SK-N-SH (cell line): ENCODE results near the gene ZNF185. TPM values are rescaled to one million over a fixed set of nuclear protein-coding genes. Genes with fewer than 3 reads are reported as not detected.

Experiments used
- CHD2 ChIP-seq: fragments of 150-350 bp; IDR thresholded peaks from 2 replicates; pipeline ENCODE4 v1.6.1; 2018; ENCODE audit warnings: low read length; ENCODE audit not compliant: partially characterized antibody
- ELF1 ChIP-seq: IDR thresholded peaks from 2 replicates; pipeline ENCODE4 v1.4.0; 2012
- EP300 ChIP-seq, 2 experiments: IDR thresholded peaks; 2 replicates each; pipeline versions ENCODE4 v1.4.0 to v1.6.1; 2012; ENCODE audit warnings: borderline replicate concordance in 1 of 2, low read depth in 1 of 2, low read length in 1 of 2
- FOXJ3 ChIP-seq: sonication (generic); formaldehyde crosslinking; IDR thresholded peaks from 2 replicates; pipeline ENCODE4 v1.5.1; 2020; ENCODE audit warnings: mild to moderate bottlenecking, missing genetic modification reagents
- FOXM1 ChIP-seq: IDR thresholded peaks from 2 replicates; pipeline ENCODE4 v1.4.0; 2012; ENCODE audit warnings: low read depth, mild to moderate bottlenecking
- GATA2 ChIP-seq: sonication (generic); formaldehyde crosslinking; IDR thresholded peaks from 2 replicates; pipeline ENCODE4 v1.5.0; 2020; ENCODE audit warnings: mild to moderate bottlenecking, missing genetic modification reagents
- IRF3 ChIP-seq: fragments of 150-350 bp; IDR thresholded peaks from 2 replicates; pipeline ENCODE4 v1.6.1; 2016; ENCODE audit warnings: mild to moderate bottlenecking, low read depth, low read length
- MAX ChIP-seq: IDR thresholded peaks from 2 replicates; pipeline ENCODE4 v1.4.0; 2012; ENCODE audit warnings: low read depth
- NRF1 ChIP-seq: IDR thresholded peaks from 2 replicates; pipeline ENCODE4 v1.6.1; 2012; ENCODE audit warnings: low read depth, mild to moderate bottlenecking, low read length
- RCOR1 ChIP-seq: fragments of 150-350 bp; IDR thresholded peaks from 2 replicates; pipeline ENCODE4 v1.6.1; 2017; ENCODE audit warnings: antibody characterized with exemption, low read length
- REST ChIP-seq: IDR thresholded peaks from 2 replicates; pipeline ENCODE4 v1.6.1; 2012; ENCODE audit warnings: mild to moderate bottlenecking, low read depth, low read length, moderate library complexity
- RFX5 ChIP-seq: IDR thresholded peaks from 2 replicates; pipeline ENCODE4 v1.6.1; 2012; ENCODE audit warnings: mild to moderate bottlenecking, improper control_type of control experiment, low read length
- RXRA ChIP-seq: IDR thresholded peaks from 2 replicates; pipeline ENCODE4 v1.4.0; 2012; ENCODE audit warnings: low read depth, mild to moderate bottlenecking, borderline replicate concordance
- SMC3 ChIP-seq: IDR thresholded peaks from 2 replicates; pipeline ENCODE4 v1.6.1; 2012; ENCODE audit warnings: low read depth, low read length, improper control_type of control experiment
- TAF1 ChIP-seq: IDR thresholded peaks from 2 replicates; pipeline ENCODE4 v1.6.1; 2012; ENCODE audit warnings: low read depth, mild to moderate bottlenecking, low read length, moderate library complexity, borderline replicate concordance
- TCF12 ChIP-seq: IDR thresholded peaks from 2 replicates; pipeline ENCODE4 v1.4.0; 2012
- USF1 ChIP-seq: IDR thresholded peaks from 2 replicates; pipeline ENCODE4 v1.4.0; 2012; ENCODE audit warnings: low read depth, borderline replicate concordance
- ZBTB33 ChIP-seq: IDR thresholded peaks from 2 replicates; pipeline ENCODE4 v1.4.0; 2012; ENCODE audit warnings: low read depth, borderline replicate concordance
- polyA plus RNA-seq, 3 experiments: library from polyadenylated mRNA; depleted of rRNA; stranded (reverse); fragments of >200 nt; gene quantifications; 2 replicates each; pipeline ENCODE4 v1.2.3, GENCODE V29; 2012
- TF ChIP-seq, protein P1 (sequence below): fragments of 200-600 bp; sonication (generic); IDR thresholded peaks from 2 replicates; pipeline ENCODE4 v1.6.1; 2017; ENCODE audit warnings: antibody characterized with exemption, mild to moderate bottlenecking, moderate library complexity

The ZNF185 gene
- polyA plus RNA-seq, 1 of the 3 experiments (the other 2 are of a cell fraction), result 10.3 TPM

DNA sequence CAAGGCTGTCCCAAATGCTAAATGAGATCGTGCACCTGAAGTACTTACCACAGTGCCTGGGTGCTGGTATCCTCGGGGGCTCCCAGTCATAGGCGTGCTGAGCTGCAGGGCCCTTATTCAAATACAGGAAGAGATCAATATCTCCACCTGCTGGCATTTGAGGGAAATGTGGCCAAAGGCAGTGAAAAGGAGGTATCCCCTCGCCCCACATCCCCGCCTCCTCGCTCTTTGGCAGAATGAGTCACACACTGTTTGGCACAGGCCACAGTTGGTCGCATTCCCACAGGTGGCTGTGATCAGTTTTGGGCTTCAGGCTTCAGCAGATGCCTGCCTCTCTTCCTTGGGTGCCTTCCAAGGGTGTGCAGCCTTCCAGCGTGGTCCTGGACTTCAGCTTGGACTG is 28.4 kb downstream of the ZNF185 start (continued):
- TF ChIP-seq REST (no peak), FOXM1 (no peak), USF1 (no peak), FOXJ3 (no peak), TCF12 (peak; percentile 60), ZBTB33 (no peak), IRF3 (no peak), MAX (no peak), ELF1 (no peak), TAF1 (no peak), EP300 (IDR thresholded peaks at IDR 0.05; ENCODE audit: borderline replicate concordance in 1 of 2, low read depth in 1 of 2, low read length in 1 of 2) (no peak), RFX5 (no peak), GATA2 (CRISPR knock-in tag) (no peak), NRF1 (no peak), CHD2 (no peak), RXRA (no peak), SMC3 (peak; percentile 32), RCOR1 (no peak)
- TF ChIP-seq, protein P1, sequence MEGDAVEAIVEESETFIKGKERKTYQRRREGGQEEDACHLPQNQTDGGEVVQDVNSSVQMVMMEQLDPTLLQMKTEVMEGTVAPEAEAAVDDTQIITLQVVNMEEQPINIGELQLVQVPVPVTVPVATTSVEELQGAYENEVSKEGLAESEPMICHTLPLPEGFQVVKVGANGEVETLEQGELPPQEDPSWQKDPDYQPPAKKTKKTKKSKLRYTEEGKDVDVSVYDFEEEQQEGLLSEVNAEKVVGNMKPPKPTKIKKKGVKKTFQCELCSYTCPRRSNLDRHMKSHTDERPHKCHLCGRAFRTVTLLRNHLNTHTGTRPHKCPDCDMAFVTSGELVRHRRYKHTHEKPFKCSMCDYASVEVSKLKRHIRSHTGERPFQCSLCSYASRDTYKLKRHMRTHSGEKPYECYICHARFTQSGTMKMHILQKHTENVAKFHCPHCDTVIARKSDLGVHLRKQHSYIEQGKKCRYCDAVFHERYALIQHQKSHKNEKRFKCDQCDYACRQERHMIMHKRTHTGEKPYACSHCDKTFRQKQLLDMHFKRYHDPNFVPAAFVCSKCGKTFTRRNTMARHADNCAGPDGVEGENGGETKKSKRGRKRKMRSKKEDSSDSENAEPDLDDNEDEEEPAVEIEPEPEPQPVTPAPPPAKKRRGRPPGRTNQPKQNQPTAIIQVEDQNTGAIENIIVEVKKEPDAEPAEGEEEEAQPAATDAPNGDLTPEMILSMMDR, result peak; percentile 68
